Measurements from ENCODE around the gene CEACAM20.
"Not testable (repeated sequence)": the region's sequence is repeated elsewhere in the genome, so short reads cannot be mapped to it uniquely, and the experiment has no call there.

CEACAM20 gene

DNA sequence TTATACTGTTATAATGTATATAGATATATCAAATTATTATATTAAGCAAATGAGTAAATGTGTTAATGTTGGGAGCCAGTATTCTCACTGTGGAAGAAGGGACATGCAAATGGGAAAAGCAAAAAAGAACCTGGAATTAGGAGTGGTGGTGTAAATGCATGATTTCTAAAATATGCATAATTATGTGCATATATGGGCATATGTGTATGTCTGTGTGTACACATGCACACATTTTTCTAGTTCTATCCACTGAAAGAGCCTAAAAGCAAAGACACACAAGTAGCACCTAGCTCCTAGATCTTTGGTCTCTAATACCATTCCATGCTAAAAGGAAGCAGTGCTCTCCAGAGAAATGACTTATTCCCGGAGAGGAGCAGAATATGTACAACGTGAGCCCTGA lies 38.3 kb upstream of the CEACAM20 start:
- no peaks in the 10 kb centered on the region for H3K4me1 ChIP-seq
- TF ChIP-seq, protein P1, sequence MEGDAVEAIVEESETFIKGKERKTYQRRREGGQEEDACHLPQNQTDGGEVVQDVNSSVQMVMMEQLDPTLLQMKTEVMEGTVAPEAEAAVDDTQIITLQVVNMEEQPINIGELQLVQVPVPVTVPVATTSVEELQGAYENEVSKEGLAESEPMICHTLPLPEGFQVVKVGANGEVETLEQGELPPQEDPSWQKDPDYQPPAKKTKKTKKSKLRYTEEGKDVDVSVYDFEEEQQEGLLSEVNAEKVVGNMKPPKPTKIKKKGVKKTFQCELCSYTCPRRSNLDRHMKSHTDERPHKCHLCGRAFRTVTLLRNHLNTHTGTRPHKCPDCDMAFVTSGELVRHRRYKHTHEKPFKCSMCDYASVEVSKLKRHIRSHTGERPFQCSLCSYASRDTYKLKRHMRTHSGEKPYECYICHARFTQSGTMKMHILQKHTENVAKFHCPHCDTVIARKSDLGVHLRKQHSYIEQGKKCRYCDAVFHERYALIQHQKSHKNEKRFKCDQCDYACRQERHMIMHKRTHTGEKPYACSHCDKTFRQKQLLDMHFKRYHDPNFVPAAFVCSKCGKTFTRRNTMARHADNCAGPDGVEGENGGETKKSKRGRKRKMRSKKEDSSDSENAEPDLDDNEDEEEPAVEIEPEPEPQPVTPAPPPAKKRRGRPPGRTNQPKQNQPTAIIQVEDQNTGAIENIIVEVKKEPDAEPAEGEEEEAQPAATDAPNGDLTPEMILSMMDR (IDR thresholded peaks at IDR 0.05; ENCODE audit: low read depth, low read length): no peak

DNA sequence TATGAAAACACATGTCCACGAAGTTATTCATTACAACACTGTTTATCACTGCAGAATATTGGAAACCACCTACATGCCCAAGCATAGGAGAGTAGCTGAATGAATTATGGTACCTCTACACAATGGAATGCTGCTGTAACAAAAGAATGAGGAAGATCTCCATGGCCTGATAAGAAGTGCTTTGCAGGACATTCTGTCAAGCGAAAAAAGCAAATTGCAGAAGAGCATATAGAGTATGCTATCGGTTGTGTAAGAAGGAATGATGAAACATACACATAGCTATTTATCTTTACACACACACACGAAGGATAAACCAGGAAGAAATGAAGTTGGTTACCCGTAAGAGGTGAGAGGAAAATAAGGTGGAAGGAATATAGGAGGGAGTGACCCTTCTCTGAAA lies 37.5 kb upstream of the CEACAM20 start:
- H3K9me3 ChIP-seq: no peaks in the 10 kb centered on the region
- no peaks in the 10 kb centered on the region for H3K4me1 ChIP-seq
- TF ChIP-seq, protein P1 (IDR thresholded peaks at IDR 0.05; ENCODE audit: low read depth, low read length): no peak
- no peak for DNase-seq
- no peaks in the 10 kb centered on the region for H3K36me3 ChIP-seq
- no peak overlapping the region for H3K4me3 ChIP-seq (ENCODE audit: low read depth, low read length)
- peaks cover 9% of the 10 kb centered on the region for H3K27me3 ChIP-seq

More for the DNA sequence above, 38.3 kb upstream of the CEACAM20 start:
- Histone ChIP-seq H3K36me3 (no peaks in the 10 kb centered on the region), H3K9me3 (no peaks in the 10 kb centered on the region), H3K27me3 (peaks cover 9% of the 10 kb centered on the region), H3K4me3 (ENCODE audit: low read depth, low read length) (no peak overlapping the region)
- no peak for DNase-seq

DNA sequence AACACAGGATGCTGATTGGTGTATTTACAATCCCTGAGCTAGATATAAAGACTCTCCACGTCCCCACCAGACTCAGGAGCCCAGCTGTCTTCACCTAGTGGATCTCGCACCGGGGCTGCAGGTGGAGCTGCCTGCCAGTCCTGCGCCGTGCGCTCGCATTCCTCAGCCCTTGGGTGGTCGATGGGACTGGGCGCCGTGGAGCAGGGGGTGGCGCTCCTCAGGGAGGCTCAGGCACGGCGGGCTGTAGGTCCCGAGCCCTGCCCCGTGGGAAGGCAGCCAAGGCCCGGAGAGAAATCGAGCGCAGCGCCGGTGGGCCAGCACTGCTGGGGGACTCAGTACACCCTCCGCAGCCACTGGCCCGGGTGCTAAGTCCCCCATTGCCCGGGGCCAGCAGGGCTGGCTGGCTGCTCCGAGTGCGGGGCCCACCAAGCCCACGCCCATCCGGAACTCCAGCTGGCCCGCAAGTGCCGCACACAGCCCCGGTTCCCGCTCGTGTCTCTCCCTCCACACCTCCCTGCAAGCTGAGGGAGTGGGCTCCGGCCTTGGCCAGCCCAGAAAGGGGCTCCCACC lies 33.7 kb upstream of the CEACAM20 start:
- H3K27me3 ChIP-seq; H3K4me3 ChIP-seq (ENCODE audit: low read depth, low read length); DNase-seq; H3K36me3 ChIP-seq; H3K4me1 ChIP-seq; H3K9me3 ChIP-seq: not testable (repeated sequence)

DNA sequence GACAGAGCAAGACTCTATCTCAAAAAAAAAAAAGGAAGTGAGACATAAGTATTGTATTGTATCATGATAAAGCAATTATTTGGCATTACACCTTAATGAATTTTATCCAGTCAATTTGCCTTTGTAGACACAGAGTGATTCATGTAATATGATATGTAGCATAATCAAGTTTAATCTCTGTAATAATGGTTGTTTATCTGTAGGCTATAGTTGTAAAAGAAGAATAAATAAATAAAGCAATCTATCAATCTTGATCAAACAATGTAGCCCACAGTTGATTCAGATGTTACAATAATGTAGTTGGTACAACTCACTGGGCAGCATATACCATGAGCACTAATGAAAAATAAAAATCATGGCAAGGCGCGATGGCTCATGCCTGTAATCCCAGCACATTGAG lies 28.5 kb upstream of the CEACAM20 start:
- H3K9me3 ChIP-seq: no peaks in the 10 kb centered on the region
- no peaks in the 10 kb centered on the region; the same call in 1 of the 2 replicates for H3K27me3 ChIP-seq
- no peaks in the 10 kb centered on the region for H3K36me3 ChIP-seq
- no peak overlapping the region for H3K4me3 ChIP-seq (ENCODE audit: low read depth, low read length)
- no peaks in the 10 kb centered on the region for H3K4me1 ChIP-seq
- TF ChIP-seq, protein P1 (IDR thresholded peaks at IDR 0.05; ENCODE audit: low read depth, low read length): no peak
- DNase-seq: no peak

DNA sequence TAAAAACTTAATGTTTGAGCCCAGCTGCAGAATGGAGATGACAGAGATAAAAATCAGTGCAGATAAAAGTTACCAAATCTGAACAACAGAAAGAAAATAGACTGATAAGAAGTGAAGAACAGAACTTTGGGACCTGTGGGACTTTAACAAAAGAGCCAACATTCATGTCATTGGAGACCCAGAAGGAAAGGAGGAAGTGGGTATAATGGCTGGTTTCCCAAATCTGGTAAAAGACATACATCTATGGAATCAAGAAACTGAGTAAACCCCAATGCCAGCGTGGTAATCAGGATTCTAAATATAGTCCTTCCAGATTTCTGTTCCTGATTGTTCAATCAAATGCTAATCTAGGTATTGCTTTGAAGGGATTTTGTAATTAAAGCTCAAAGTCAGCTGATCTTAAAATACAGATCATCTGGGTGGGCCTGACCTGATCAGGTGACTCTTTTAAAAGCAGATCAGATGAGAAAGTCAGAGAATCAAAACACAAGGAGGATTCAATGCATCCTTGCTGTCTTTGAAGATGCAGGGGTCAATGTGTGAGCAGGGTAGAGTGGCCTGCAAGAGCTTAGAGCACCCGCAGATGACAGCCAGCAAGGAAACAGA lies 25.3 kb upstream of the CEACAM20 start:
- H3K36me3 ChIP-seq: no peaks in the 10 kb centered on the region
- H3K27me3 ChIP-seq: no peaks in the 10 kb centered on the region; the same call in 1 of the 2 replicates
- H3K9me3 ChIP-seq: no peaks in the 10 kb centered on the region
- TF ChIP-seq, protein P1 (IDR thresholded peaks at IDR 0.05; ENCODE audit: low read depth, low read length): no peak
- H3K4me1 ChIP-seq: no peaks in the 10 kb centered on the region
- DNase-seq: no peak
- no peak overlapping the region for H3K4me3 ChIP-seq (ENCODE audit: low read depth, low read length)

DNA sequence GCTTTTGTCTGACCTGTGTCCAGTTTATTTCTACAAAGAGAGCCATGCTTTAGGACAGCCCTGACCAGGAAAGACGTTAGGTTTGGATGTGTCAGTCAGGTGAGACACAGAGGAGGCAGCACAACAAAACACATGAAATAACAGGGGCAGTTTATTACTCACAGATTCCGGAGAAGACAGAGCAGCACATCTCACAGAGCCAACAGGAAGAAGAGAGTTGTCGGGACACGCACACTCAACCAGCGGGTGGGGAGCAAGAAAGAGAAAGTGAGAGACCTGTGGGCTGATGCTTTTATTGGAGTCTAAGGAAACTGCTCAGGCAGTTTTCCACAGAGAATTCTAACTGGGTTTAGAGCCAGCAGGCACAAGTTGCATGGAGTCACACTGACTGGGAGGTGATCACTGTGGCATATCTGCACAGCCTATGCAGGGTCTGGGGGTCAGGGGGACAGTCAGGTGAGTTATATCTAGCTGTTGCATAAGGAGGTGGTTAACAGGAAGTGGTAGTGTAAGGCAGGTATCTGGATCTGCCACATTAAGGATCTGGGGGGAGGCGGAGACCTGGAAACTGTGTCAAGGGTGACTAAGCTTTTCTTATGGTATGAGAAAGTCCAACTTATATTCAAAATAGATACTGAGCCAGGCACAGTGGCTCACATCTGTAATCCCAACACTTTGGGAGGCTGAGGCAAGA lies 24.1 kb upstream of the CEACAM20 start:
- H3K36me3 ChIP-seq: no peaks in the 10 kb centered on the region
- no peaks in the 10 kb centered on the region; the same call in 1 of the 2 replicates for H3K27me3 ChIP-seq
- no peaks in the 10 kb centered on the region for H3K9me3 ChIP-seq
- no peak for DNase-seq
- TF ChIP-seq, protein P1 (IDR thresholded peaks at IDR 0.05; ENCODE audit: low read depth, low read length): no peak
- H3K4me3 ChIP-seq (ENCODE audit: low read depth, low read length): no peak overlapping the region
- no peaks in the 10 kb centered on the region for H3K4me1 ChIP-seq

Measured in BE2C (cell line).